PC-9 (cell line): ENCODE results near the gene CYP27B1. TPM values are rescaled to one million over a fixed set of nuclear protein-coding genes. Genes with fewer than 3 reads are reported as not detected.

Experiments
- BruUV-seq: library from RNA; stranded (reverse); fragments of 400-500 nt; replicated peaks from 2 replicates; lab custom pipeline; 2021; lab: Mats Ljungman, UMichigan
- CTCF ChIA-PET: fragments of 300-600 bp; sonication (Branson Sonifier 250); formaldehyde crosslinking; loops from one replicate; lab custom pipeline; 2022; ENCODE audit warnings: antibody characterized with exemption; lab: Charles Lee
- POLR2A ChIA-PET: fragments of 300-600 bp; sonication (Branson Sonifier 250); formaldehyde crosslinking; loops from one replicate; lab custom pipeline; 2022; ENCODE audit warnings: antibody characterized with exemption; ENCODE audit not compliant: unreplicated experiment; lab: Charles Lee
- DNase-seq, 2 experiments: peaks; one replicate each; pipeline versions ENCODE4 v3.0.0 to v3.0.0-alpha.2; 2015 to 2022; ENCODE audit warnings: mixed read lengths in 1 of 2
- H2AFZ ChIP-seq: fragments of 200-600 bp; sonication (generic); 2 replicates; pipeline ENCODE4 v1.8.1; 2017; ENCODE audit warnings: antibody characterized with exemption
- H3F3A ChIP-seq: fragments of 200-600 bp; sonication (generic); 2 replicates; pipeline ENCODE4 v1.8.1; 2017; ENCODE audit warnings: antibody characterized with exemption, mild to moderate bottlenecking, low read depth; ENCODE audit not compliant: insufficient read depth
- H3K27ac ChIP-seq: fragments of 200-600 bp; sonication (generic); 2 replicates; pipeline ENCODE4 v1.6.1; 2016; ENCODE audit warnings: mixed run types
- H3K27me3 ChIP-seq: fragments of 200-600 bp; sonication (generic); 2 replicates; pipeline ENCODE4 v1.6.1; 2016; ENCODE audit warnings: low read depth, mixed run types; ENCODE audit not compliant: insufficient read depth
- H3K36me3 ChIP-seq: fragments of 200-600 bp; sonication (generic); 2 replicates; pipeline ENCODE4 v1.6.1; 2016; ENCODE audit warnings: low read depth, mixed run types
- H3K4me1 ChIP-seq: fragments of 200-600 bp; sonication (generic); replicated peaks from 2 replicates; pipeline ENCODE4 v1.6.1; 2016; ENCODE audit warnings: mixed run types; ENCODE audit not compliant: insufficient read depth
- H3K4me2 ChIP-seq: fragments of 200-600 bp; sonication (generic); 2 replicates; pipeline ENCODE4 v1.6.1; 2017; ENCODE audit warnings: mixed run types
- H3K4me3 ChIP-seq: fragments of 200-600 bp; sonication (generic); 2 replicates; pipeline ENCODE4 v1.6.1; 2016; ENCODE audit warnings: mixed run types
- H3K79me2 ChIP-seq: fragments of 200-600 bp; sonication (generic); 2 replicates; pipeline ENCODE4 v1.6.1; 2017; ENCODE audit warnings: low read depth, mixed run types
- H3K9me2 ChIP-seq: fragments of 200-600 bp; sonication (generic); 2 replicates; pipeline ENCODE4 v1.8.1; 2017; ENCODE audit warnings: mild to moderate bottlenecking; ENCODE audit not compliant: insufficient read depth
- H3K9me3 ChIP-seq: fragments of 200-600 bp; sonication (generic); 2 replicates; pipeline ENCODE4 v1.8.1; 2016; ENCODE audit warnings: low read depth; ENCODE audit not compliant: insufficient read depth
- H4K20me1 ChIP-seq: fragments of 200-600 bp; sonication (generic); 2 replicates; pipeline ENCODE4 v1.8.1; 2017; ENCODE audit not compliant: insufficient read depth
- EZH2 ChIP-seq: fragments of 200-600 bp; sonication (generic); IDR thresholded peaks from 2 replicates; pipeline ENCODE4 v1.8.0; 2017; ENCODE audit warnings: antibody characterized with exemption, low read depth
- intact Hi-C: fragments of 100-400 bp; cut with micrococcal nuclease; formaldehyde crosslinking; loops from one replicate; pipeline ENCODE4 v1.10.0; 2022; ENCODE audit not compliant: unreplicated experiment
- total RNA-seq: library from RNA; stranded (reverse); gene quantifications from 2 replicates; pipeline ENCODE4 v1.2.3, GENCODE V29; 2021
- TF ChIP-seq, protein P1 (sequence below): fragments of 200-600 bp; sonication (generic); conservative IDR thresholded peaks from 2 replicates; pipeline ENCODE4 v1.6.1; 2017; ENCODE audit warnings: mixed run types, antibody characterized with exemption, mild to moderate bottlenecking, moderate library complexity

The CYP27B1 gene
- total RNA-seq, 1 experiment from 2014 or later: 1.8 TPM

DNA sequence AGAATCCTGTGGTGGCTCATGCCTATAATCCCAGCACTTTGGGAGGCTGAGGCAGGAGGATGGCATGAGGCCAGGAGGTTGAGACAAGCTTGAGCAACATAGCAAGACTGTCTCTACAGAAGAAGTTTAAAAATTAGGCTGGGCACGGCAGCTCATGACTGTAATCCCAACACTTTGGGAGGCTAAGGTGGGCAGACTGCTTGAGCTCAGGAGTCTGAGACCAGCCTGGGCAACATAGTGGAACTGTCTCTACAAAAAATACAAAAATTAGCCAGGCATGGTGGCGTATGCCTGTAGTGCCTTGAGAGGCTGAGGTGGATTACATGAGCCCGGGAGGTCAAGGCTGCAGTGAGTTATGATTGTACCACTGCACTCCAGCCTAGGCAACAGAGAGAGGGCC lies 998 bp upstream of the CYP27B1 start:
- CTCF ChIA-PET: no interaction called here
- no peak for TF ChIP-seq EZH2
- TF ChIP-seq, protein P1, sequence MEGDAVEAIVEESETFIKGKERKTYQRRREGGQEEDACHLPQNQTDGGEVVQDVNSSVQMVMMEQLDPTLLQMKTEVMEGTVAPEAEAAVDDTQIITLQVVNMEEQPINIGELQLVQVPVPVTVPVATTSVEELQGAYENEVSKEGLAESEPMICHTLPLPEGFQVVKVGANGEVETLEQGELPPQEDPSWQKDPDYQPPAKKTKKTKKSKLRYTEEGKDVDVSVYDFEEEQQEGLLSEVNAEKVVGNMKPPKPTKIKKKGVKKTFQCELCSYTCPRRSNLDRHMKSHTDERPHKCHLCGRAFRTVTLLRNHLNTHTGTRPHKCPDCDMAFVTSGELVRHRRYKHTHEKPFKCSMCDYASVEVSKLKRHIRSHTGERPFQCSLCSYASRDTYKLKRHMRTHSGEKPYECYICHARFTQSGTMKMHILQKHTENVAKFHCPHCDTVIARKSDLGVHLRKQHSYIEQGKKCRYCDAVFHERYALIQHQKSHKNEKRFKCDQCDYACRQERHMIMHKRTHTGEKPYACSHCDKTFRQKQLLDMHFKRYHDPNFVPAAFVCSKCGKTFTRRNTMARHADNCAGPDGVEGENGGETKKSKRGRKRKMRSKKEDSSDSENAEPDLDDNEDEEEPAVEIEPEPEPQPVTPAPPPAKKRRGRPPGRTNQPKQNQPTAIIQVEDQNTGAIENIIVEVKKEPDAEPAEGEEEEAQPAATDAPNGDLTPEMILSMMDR: no peak
- Histone ChIP-seq H3K4me3 (no peak overlapping the region), H3K9me3 (no peaks in the 10 kb centered on the region), H4K20me1 (no peaks in the 10 kb centered on the region; the same call in 1 of the 2 replicates), H3K9me2 (no peaks in the 10 kb centered on the region), H3K4me1 (no peaks in the 10 kb centered on the region; the same call in 1 of the 2 replicates), H3K27ac (no peak overlapping the region), H3K36me3 (no peaks in the 10 kb centered on the region), H3K79me2 (peaks cover 11% of the 10 kb centered on the region; the same call in 1 of the 2 replicates), H3F3A (peaks cover 7% of the 10 kb centered on the region; the same call in 1 of the 2 replicates), H3K27me3 (peaks cover 33% of the 10 kb centered on the region), H3K4me2 (no peak overlapping the region), H2AFZ (no peak overlapping the region)
- DNase-seq: no peak
- intact Hi-C loops: no loop called here
- POLR2A ChIA-PET: interaction anchor here (0.5 kb wide), 1 partner anchor 23 kb away, joined by 15 read pairs; the partner anchor contains the start of gene TSPAN31
- BruUV-seq: no TSS peak

DNA sequence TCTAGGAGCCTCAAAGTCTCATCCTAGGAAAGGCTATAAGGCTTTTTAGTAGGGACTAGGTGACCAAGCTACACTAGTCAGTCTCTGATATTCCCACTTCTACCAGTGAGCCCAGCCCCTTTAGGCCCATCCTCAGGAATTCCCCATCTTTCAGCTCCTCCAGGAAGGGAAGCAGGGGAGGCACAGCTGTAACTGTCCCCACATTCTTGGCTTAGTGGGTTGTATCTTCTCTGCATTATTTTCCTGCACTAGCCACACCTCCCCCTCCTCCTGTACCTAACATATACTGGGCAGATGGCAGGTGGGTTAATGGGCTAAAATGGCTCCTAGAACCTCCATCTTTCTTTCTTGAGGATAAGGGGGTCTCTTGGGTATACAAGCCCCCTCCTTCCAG lies 424 bp upstream of the CYP27B1 start:
- H3K36me3 ChIP-seq: no peaks in the 10 kb centered on the region
- BruUV-seq: no TSS peak
- H3K27me3 ChIP-seq: peaks cover 33% of the 10 kb centered on the region
- H3K4me1 ChIP-seq: no peaks in the 10 kb centered on the region; the same call in 1 of the 2 replicates
- ChIA-PET POLR2A (interaction anchor here (0.5 kb wide), 1 partner anchor 23 kb away, joined by 15 read pairs; the partner anchor contains the start of gene TSPAN31), CTCF (no interaction called here)
- H3K27ac ChIP-seq: no peak overlapping the region
- DNase-seq: no peak
- H3K4me3 ChIP-seq: no peak overlapping the region
- H3K79me2 ChIP-seq: peaks cover 11% of the 10 kb centered on the region; the same call in 1 of the 2 replicates
- TF ChIP-seq, protein P1: no peak
- TF ChIP-seq EZH2: no peak
- peaks cover 6% of the 10 kb centered on the region; the same call in 1 of the 2 replicates for H3F3A ChIP-seq
- intact Hi-C loops: no loop called here
- H4K20me1 ChIP-seq: no peaks in the 10 kb centered on the region; the same call in 1 of the 2 replicates
- H3K9me2 ChIP-seq: no peaks in the 10 kb centered on the region
- no peak overlapping the region for H3K4me2 ChIP-seq
- H2AFZ ChIP-seq: no peak overlapping the region
- no peaks in the 10 kb centered on the region for H3K9me3 ChIP-seq

DNA sequence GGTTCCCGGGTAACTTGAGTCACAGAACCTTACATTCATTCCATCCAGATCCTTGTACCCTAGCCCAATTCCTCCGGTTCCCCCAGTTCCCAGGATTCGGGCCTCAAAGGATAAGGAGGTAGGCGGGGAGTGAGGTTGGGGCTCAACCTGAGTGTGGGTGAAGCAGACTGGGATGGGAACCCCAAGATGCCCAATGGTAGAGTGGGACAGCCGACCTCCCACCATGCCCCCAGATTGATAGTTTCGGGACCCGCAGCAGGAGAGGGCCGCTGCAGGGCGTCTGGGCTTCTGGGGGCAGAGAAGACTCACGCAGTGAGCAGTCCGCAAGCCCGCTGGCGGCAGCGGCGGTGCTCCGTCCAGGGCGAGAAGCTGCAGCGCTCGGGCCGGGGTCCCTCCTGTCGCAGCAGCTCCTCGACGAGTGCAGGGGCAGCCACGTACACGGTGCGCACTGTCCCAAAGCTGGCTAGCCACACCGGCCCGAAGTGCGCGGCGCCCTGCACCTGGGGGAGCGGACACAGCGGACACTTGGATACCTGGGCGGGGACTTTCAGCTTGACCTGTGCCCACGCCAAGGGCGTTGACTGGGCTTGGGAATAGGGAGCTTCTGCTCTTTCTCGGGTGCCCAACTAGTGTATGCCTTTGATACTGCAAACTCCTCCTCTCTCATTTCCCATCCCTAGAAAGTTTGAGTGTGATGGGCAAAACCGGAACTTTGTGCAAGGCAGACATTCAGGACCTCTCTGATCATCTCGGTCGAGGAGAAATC lies 997 bp downstream of the CYP27B1 start:
- Histone ChIP-seq H3F3A (peaks cover 4% of the 10 kb centered on the region; the same call in 1 of the 2 replicates), H3K4me1 (no peaks in the 10 kb centered on the region; the same call in 1 of the 2 replicates), H3K36me3 (no peaks in the 10 kb centered on the region), H3K4me3 (no peak overlapping the region), H3K79me2 (peaks cover 6% of the 10 kb centered on the region; the same call in 1 of the 2 replicates), H3K9me3 (no peaks in the 10 kb centered on the region), H3K4me2 (peak overlapping the region; percentile 51), H4K20me1 (no peaks in the 10 kb centered on the region; the same call in 1 of the 2 replicates), H3K9me2 (no peaks in the 10 kb centered on the region), H2AFZ (no peak overlapping the region), H3K27ac (no peak overlapping the region), H3K27me3 (peaks cover 33% of the 10 kb centered on the region)
- TF ChIP-seq, protein P1: no peak
- TF ChIP-seq EZH2: no peak
- ChIA-PET CTCF (interaction anchor here (0.8 kb wide), 1 partner anchor 131 kb away, joined by 3 read pairs; no protein-coding TSS in a partner anchor), POLR2A (interaction anchor here (0.5 kb wide), 1 partner anchor 12 kb away, joined by 6 read pairs; no protein-coding TSS in a partner anchor)
- intact Hi-C loops: no loop called here
- BruUV-seq: no TSS peak
- DNase-seq: peak in 1 of 2 experiments; percentile 25
